WTC11 (cell line): Measurements from ENCODE around the gene EPHB6. TPM values are rescaled to one million over a fixed set of nuclear protein-coding genes. Genes with fewer than 3 reads are reported as not detected.

Experiments used
- ATAC-seq: fragments of 200-7000 bp; cut with Tn5 transposase; 2 replicates; pipeline ENCODE4 v1.10.0; 2021; ENCODE audit warnings: mild to moderate bottlenecking, moderate library complexity
- CTCF ChIA-PET: fragments of 300-600 bp; sonication (Branson Sonifier 250); formaldehyde crosslinking; loops from one replicate; lab custom pipeline; 2021; ENCODE audit warnings: antibody characterized with exemption; lab: Charles Lee
- POLR2A ChIA-PET: fragments of 350-600 bp; sonication (Branson Sonifier 250); formaldehyde crosslinking; loops from one replicate; lab custom pipeline; 2021; ENCODE audit warnings: antibody characterized with exemption; lab: Charles Lee
- DNase-seq: peaks from one replicate; pipeline ENCODE4 v3.0.0; 2021; ENCODE audit warnings: low spot score
- H3K27ac Mint-ChIP-seq: 2 replicates; pipeline ENCODE4 v1.8.0; 2021; ENCODE audit warnings: mixed read lengths
- H3K27me3 Mint-ChIP-seq: 2 replicates; pipeline ENCODE4 v1.8.0; 2021; ENCODE audit warnings: low read depth, mild to moderate bottlenecking, moderate library complexity, mixed read lengths
- H3K36me3 Mint-ChIP-seq: 2 replicates; pipeline ENCODE4 v1.8.0; 2021; ENCODE audit warnings: mixed read lengths
- H3K4me1 Mint-ChIP-seq: 2 replicates; pipeline ENCODE4 v1.8.0; 2022; ENCODE audit warnings: mixed read lengths
- H3K4me3 Mint-ChIP-seq: 2 replicates; pipeline ENCODE4 v1.8.0; 2021; ENCODE audit warnings: mild to moderate bottlenecking, moderate library complexity, mixed read lengths
- H3K9me3 Mint-ChIP-seq: 2 replicates; pipeline ENCODE4 v1.8.0; 2021; ENCODE audit warnings: mixed read lengths
- KAT7 ChIP-seq: sonication (generic); formaldehyde crosslinking; IDR thresholded peaks from 2 replicates; pipeline ENCODE4 v1.8.1; 2023; ENCODE audit warnings: missing genetic modification reagents, mild to moderate bottlenecking, borderline replicate concordance
- NFE2L1 ChIP-seq: sonication (generic); formaldehyde crosslinking; IDR thresholded peaks from 2 replicates; pipeline ENCODE4 v1.8.1; 2023; ENCODE audit warnings: missing genetic modification reagents
- NR1H2 ChIP-seq: sonication (generic); formaldehyde crosslinking; IDR thresholded peaks from 2 replicates; pipeline ENCODE4 v1.9.0; 2021; ENCODE audit warnings: mild to moderate bottlenecking, moderate library complexity, missing genetic modification reagents
- SMAD3 ChIP-seq: sonication (generic); formaldehyde crosslinking; IDR thresholded peaks from 2 replicates; pipeline ENCODE4 v1.8.0; 2022; ENCODE audit warnings: missing genetic modification reagents, mild to moderate bottlenecking, borderline replicate concordance
- SP1 ChIP-seq: sonication (generic); formaldehyde crosslinking; conservative IDR thresholded peaks from 2 replicates; pipeline ENCODE4 v1.8.1; 2022; ENCODE audit warnings: missing genetic modification reagents
- ZNF121 ChIP-seq: sonication (generic); formaldehyde crosslinking; IDR thresholded peaks from 2 replicates; pipeline ENCODE4 v1.8.0; 2023; ENCODE audit warnings: missing genetic modification reagents
- ZNF416 ChIP-seq: fragments of 250-450 bp; sonication (Bioruptor Pico); IDR thresholded peaks from 2 replicates; pipeline ENCODE4 v1.9.0; 2021; ENCODE audit warnings: mild to moderate bottlenecking, inconsistent platforms
- ZNF423 ChIP-seq: fragments of 250-450 bp; sonication (Bioruptor Pico); IDR thresholded peaks from 2 replicates; pipeline ENCODE4 v2.1.2; 2022; ENCODE audit warnings: mild to moderate bottlenecking, moderate library complexity
- total RNA-seq: library from RNA; stranded (reverse); gene quantifications from 3 replicates; pipeline ENCODE4 v1.2.3, GENCODE V29; 2021
- TF ChIP-seq, protein P1 (sequence below): fragments of 250-450 bp; sonication (Bioruptor Pico); IDR thresholded peaks from 2 replicates; pipeline ENCODE4 v1.9.0; 2021; ENCODE audit warnings: mild to moderate bottlenecking
- TF ChIP-seq, protein P2 (sequence below): sonication (generic); formaldehyde crosslinking; IDR thresholded peaks from 2 replicates; pipeline ENCODE4 v1.8.1; 2022; ENCODE audit warnings: mild to moderate bottlenecking, moderate library complexity, missing genetic modification reagents
- TF ChIP-seq, protein P3 (sequence below): sonication (generic); formaldehyde crosslinking; IDR thresholded peaks from 2 replicates; pipeline ENCODE4 v1.8.1; 2023; ENCODE audit warnings: mild to moderate bottlenecking, missing genetic modification reagents, moderate library complexity
- TF ChIP-seq, protein P4 (sequence below): fragments of 200-600 bp; IDR thresholded peaks from 2 replicates; pipeline ENCODE4 v1.8.0; 2022; ENCODE audit warnings: antibody characterized with exemption
- TF ChIP-seq, protein P5 (sequence below): sonication (generic); formaldehyde crosslinking; IDR thresholded peaks from 2 replicates; pipeline ENCODE4 v1.8.0; 2022; ENCODE audit warnings: mild to moderate bottlenecking, missing genetic modification reagents
- TF ChIP-seq, protein P6 (sequence below): fragments of 250-450 bp; sonication (Bioruptor Pico); IDR thresholded peaks from 2 replicates; pipeline ENCODE4 v1.8.0; 2021; ENCODE audit warnings: mild to moderate bottlenecking
- TF ChIP-seq, protein P7 (sequence below): sonication (generic); formaldehyde crosslinking; IDR thresholded peaks from 2 replicates; pipeline ENCODE4 v1.8.0; 2023; ENCODE audit warnings: missing genetic modification reagents
- TF ChIP-seq, protein P8 (sequence below): sonication (generic); formaldehyde crosslinking; IDR thresholded peaks from 2 replicates; pipeline ENCODE4 v1.8.1; 2023; ENCODE audit warnings: mild to moderate bottlenecking, moderate library complexity, missing genetic modification reagents

EPHB6 gene
- total RNA-seq, 1 experiment from 2014 or later, result 15.1 TPM

DNA sequence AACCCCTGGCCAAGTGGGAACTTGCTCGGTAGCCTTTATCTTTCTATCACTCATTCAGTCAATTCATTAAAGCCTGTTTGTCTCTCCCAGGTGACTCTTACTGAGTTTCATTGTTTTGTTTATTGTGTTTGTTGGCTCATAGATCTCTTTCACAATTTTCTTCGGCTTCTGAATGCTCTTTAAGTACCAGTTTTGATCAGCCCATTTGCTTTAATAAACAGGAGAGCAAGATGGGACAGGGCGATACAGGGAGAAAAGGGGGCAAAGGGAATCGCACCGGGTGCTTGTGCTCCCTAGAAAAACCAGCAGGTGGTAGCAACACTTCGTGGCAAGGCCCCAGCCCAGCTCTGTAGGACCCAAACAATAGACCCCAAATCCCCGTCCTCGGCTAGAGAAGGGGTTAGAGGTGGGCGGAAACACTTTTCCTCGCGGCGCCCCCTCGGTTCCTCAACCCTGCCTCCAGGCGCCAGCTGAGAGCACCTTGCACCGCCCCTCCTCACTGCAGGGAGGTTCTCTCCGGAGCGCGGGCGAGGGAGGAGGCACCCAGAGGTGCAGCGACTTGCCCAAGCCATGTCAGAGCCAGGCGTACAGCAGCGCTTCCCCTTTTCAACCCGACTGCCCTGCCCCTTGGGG, 1.0 kb upstream of the EPHB6 start:
- H3K9me3 Mint-ChIP-seq, result no peaks in the 10 kb centered on the region

DNA sequence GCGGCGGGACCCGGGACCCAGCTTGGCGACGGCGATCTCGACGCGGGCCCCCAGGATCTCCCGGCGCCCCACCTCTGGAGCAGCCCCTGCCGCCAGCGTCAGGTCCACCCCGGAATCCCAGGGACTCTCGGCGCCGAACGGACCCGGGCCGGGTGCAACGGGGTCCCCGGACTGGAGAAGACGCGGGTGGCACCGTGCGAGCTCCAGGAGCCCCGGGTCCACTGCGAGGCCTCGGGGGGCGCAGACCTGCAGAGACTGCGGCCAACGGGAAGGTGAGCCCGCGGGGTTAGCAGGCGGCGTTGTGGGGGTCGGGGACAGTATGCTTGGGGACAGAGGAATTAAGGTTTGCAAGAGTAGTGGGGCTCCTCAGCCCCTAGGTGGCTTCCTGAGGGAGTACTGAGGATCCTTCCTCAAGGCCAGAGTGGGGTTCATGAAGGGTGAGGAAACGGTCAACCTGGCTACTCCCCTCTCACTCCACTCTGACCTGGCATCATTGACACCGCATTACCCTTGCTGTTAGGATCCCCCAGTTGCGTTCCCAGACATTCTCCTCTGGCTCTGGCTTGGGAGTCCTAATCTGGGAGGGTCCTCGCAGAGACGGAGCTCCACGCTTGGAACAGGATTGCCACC, 353 bp downstream of the EPHB6 start:
- DNase-seq (no peak), ATAC-seq (peak; percentile 34)
- no peak overlapping the region for H3K27ac Mint-ChIP-seq
- H3K9me3 Mint-ChIP-seq, result no peaks in the 10 kb centered on the region
- H3K27me3 Mint-ChIP-seq, result peaks cover 17% of the 10 kb centered on the region
- ChIA-PET CTCF (interaction anchor here (0.6 to 5.3 kb wide), 16 partner anchors 9 to 531 kb away, joined by 3 to 47 read pairs (median 5); no protein-coding TSS in a partner anchor), POLR2A (interaction anchor here (0.8 kb wide), 1 partner anchor 11 kb away, joined by 3 read pairs; no protein-coding TSS in a partner anchor)
- TF ChIP-seq, protein P1, sequence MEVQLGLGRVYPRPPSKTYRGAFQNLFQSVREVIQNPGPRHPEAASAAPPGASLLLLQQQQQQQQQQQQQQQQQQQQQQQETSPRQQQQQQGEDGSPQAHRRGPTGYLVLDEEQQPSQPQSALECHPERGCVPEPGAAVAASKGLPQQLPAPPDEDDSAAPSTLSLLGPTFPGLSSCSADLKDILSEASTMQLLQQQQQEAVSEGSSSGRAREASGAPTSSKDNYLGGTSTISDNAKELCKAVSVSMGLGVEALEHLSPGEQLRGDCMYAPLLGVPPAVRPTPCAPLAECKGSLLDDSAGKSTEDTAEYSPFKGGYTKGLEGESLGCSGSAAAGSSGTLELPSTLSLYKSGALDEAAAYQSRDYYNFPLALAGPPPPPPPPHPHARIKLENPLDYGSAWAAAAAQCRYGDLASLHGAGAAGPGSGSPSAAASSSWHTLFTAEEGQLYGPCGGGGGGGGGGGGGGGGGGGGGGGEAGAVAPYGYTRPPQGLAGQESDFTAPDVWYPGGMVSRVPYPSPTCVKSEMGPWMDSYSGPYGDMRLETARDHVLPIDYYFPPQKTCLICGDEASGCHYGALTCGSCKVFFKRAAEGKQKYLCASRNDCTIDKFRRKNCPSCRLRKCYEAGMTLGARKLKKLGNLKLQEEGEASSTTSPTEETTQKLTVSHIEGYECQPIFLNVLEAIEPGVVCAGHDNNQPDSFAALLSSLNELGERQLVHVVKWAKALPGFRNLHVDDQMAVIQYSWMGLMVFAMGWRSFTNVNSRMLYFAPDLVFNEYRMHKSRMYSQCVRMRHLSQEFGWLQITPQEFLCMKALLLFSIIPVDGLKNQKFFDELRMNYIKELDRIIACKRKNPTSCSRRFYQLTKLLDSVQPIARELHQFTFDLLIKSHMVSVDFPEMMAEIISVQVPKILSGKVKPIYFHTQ, result no peak
- TF ChIP-seq KAT7, result no peak
- TF ChIP-seq, protein P2, sequence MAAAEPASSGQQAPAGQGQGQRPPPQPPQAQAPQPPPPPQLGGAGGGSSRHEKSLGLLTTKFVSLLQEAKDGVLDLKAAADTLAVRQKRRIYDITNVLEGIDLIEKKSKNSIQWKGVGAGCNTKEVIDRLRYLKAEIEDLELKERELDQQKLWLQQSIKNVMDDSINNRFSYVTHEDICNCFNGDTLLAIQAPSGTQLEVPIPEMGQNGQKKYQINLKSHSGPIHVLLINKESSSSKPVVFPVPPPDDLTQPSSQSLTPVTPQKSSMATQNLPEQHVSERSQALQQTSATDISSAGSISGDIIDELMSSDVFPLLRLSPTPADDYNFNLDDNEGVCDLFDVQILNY, result peak; percentile 39; the same call in 1 of the 2 replicates
- no peak for TF ChIP-seq ZNF416 (CRISPR knock-in tag)
- TF ChIP-seq, protein P3, sequence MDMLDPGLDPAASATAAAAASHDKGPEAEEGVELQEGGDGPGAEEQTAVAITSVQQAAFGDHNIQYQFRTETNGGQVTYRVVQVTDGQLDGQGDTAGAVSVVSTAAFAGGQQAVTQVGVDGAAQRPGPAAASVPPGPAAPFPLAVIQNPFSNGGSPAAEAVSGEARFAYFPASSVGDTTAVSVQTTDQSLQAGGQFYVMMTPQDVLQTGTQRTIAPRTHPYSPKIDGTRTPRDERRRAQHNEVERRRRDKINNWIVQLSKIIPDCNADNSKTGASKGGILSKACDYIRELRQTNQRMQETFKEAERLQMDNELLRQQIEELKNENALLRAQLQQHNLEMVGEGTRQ (CRISPR knock-in tag), result no peak
- TF ChIP-seq ZNF423 (CRISPR knock-in tag), result no peak
- TF ChIP-seq, protein P4, sequence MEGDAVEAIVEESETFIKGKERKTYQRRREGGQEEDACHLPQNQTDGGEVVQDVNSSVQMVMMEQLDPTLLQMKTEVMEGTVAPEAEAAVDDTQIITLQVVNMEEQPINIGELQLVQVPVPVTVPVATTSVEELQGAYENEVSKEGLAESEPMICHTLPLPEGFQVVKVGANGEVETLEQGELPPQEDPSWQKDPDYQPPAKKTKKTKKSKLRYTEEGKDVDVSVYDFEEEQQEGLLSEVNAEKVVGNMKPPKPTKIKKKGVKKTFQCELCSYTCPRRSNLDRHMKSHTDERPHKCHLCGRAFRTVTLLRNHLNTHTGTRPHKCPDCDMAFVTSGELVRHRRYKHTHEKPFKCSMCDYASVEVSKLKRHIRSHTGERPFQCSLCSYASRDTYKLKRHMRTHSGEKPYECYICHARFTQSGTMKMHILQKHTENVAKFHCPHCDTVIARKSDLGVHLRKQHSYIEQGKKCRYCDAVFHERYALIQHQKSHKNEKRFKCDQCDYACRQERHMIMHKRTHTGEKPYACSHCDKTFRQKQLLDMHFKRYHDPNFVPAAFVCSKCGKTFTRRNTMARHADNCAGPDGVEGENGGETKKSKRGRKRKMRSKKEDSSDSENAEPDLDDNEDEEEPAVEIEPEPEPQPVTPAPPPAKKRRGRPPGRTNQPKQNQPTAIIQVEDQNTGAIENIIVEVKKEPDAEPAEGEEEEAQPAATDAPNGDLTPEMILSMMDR, result no peak
- TF ChIP-seq, protein P5, sequence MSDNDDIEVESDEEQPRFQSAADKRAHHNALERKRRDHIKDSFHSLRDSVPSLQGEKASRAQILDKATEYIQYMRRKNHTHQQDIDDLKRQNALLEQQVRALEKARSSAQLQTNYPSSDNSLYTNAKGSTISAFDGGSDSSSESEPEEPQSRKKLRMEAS (CRISPR knock-in tag), result 0 out of 2 replicates have a peak, but pooled peaks have one; percentile 38
- H3K36me3 Mint-ChIP-seq, result no peaks in the 10 kb centered on the region
- H3K4me3 Mint-ChIP-seq, result peak overlapping the region; percentile 69
- peaks cover 29% of the 10 kb centered on the region for H3K4me1 Mint-ChIP-seq

More for the DNA sequence above, 1.0 kb upstream of the EPHB6 start:
- H3K36me3 Mint-ChIP-seq, result no peaks in the 10 kb centered on the region
- TF ChIP-seq NFE2L1 (no peak), SP1 (CRISPR knock-in tag) (peak; percentile 40; the same call in 1 of the 2 replicates), ZNF121 (CRISPR knock-in tag) (peak; percentile 87), SMAD3 (no peak), NR1H2 (CRISPR knock-in tag) (no peak), ZNF423 (CRISPR knock-in tag) (peak; percentile 86)
- TF ChIP-seq, protein P6, sequence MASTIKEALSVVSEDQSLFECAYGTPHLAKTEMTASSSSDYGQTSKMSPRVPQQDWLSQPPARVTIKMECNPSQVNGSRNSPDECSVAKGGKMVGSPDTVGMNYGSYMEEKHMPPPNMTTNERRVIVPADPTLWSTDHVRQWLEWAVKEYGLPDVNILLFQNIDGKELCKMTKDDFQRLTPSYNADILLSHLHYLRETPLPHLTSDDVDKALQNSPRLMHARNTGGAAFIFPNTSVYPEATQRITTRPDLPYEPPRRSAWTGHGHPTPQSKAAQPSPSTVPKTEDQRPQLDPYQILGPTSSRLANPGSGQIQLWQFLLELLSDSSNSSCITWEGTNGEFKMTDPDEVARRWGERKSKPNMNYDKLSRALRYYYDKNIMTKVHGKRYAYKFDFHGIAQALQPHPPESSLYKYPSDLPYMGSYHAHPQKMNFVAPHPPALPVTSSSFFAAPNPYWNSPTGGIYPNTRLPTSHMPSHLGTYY (CRISPR knock-in tag), result no peak
- TF ChIP-seq, protein P7, sequence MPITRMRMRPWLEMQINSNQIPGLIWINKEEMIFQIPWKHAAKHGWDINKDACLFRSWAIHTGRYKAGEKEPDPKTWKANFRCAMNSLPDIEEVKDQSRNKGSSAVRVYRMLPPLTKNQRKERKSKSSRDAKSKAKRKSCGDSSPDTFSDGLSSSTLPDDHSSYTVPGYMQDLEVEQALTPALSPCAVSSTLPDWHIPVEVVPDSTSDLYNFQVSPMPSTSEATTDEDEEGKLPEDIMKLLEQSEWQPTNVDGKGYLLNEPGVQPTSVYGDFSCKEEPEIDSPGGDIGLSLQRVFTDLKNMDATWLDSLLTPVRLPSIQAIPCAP (CRISPR knock-in tag), result no peak
- TF ChIP-seq, protein P8, sequence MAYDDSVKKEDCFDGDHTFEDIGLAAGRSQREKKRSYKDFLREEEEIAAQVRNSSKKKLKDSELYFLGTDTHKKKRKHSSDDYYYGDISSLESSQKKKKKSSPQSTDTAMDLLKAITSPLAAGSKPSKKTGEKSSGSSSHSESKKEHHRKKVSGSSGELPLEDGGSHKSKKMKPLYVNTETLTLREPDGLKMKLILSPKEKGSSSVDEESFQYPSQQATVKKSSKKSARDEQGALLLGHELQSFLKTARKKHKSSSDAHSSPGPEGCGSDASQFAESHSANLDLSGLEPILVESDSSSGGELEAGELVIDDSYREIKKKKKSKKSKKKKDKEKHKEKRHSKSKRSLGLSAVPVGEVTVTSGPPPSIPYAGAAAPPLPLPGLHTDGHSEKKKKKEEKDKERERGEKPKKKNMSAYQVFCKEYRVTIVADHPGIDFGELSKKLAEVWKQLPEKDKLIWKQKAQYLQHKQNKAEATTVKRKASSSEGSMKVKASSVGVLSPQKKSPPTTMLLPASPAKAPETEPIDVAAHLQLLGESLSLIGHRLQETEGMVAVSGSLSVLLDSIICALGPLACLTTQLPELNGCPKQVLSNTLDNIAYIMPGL (CRISPR knock-in tag), result 0 out of 2 replicates have a peak, but pooled peaks have one; percentile 71
- TF ChIP-seq, protein P5 (CRISPR knock-in tag), result no peak
- ChIA-PET POLR2A (interaction anchor here (0.6 to 0.7 kb wide), 2 partner anchors 334 to 920 kb away, joined by 4 to 8 read pairs; no protein-coding TSS in a partner anchor), CTCF (interaction anchor here (0.6 to 5.3 kb wide), 9 partner anchors 10 to 361 kb away, joined by 3 to 47 read pairs (median 12); no protein-coding TSS in a partner anchor)
- peak; percentile 70 for DNase-seq
- H3K4me1 Mint-ChIP-seq, result peaks cover 29% of the 10 kb centered on the region
- peaks cover 17% of the 10 kb centered on the region for H3K27me3 Mint-ChIP-seq
- peak; percentile 69 for ATAC-seq
- H3K4me3 Mint-ChIP-seq, result peak overlapping the region; percentile 94
- H3K27ac Mint-ChIP-seq, result no peak overlapping the region
